Measurements from ENCODE around the gene SNED1. TPM values are rescaled to one million over a fixed set of nuclear protein-coding genes. Genes with fewer than 3 reads are reported as not detected.

SNED1 gene
- polyA plus RNA-seq, 1 donor from 2014 or later: 0.32 TPM

DNA sequence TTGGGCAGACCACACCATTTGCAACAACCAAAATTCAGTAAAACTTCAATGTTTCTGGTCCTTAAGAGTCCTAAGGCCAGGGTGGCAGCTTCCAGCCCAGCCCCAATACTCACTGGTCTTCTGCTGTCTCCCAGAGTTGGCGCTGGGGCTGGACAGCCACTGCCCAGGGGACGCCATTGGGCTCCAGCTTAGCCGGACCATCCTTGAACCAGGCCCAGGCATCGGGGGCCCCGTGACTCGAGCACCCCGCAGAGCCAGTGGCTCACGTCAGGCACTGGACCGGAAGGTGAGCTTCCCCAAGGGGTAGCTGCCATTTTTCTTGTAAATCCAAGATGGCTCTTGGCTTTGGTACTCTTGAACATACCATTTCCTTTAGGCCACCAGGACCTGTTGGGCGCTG, 21.8 kb downstream of the SNED1 start:
- TF ChIP-seq RAD21 (conservative IDR thresholded peaks at IDR 0.05) (no peak), POLR2AphosphoS5 (IDR thresholded peaks at IDR 0.05) (no peak), REST (IDR thresholded peaks at IDR 0.05; ENCODE audit: borderline replicate concordance) (no peak)
- Histone ChIP-seq H2AFZ (ENCODE audit: low read depth, low read length) (no peak overlapping the region), H3K4me3 (ENCODE audit: low read length) (no peak overlapping the region), H3F3A (ENCODE audit: insufficient read depth, low read length, poor library complexity, severe bottlenecking) (no peaks in the 10 kb centered on the region), H3K9me2 (ENCODE audit: insufficient read depth, low read length) (no peaks in the 10 kb centered on the region), H3K9me3 (ENCODE audit: low read length) (peaks cover 2% of the 10 kb centered on the region), H3K9ac (ENCODE audit: low read length) (no peak overlapping the region), H3K27ac (ENCODE audit: low read length) (no peak overlapping the region), H3K27me3 (ENCODE audit: insufficient read depth, low read depth, low read length) (no peaks in the 10 kb centered on the region), H4K20me1 (ENCODE audit: insufficient read depth) (no peaks in the 10 kb centered on the region), H3K4me2 (ENCODE audit: low read length) (no peak overlapping the region), H3K79me2 (replicated peaks; ENCODE audit: insufficient read depth, low read length) (no peaks in the 10 kb centered on the region), H3K36me3 (ENCODE audit: insufficient read depth, low read length) (no peaks in the 10 kb centered on the region)

- Histone ChIP-seq H3F3A (ENCODE audit: insufficient read depth, low read length, poor library complexity, severe bottlenecking) (no peaks in the 10 kb centered on the region), H3K27ac (ENCODE audit: low read length) (no peak overlapping the region), H3K4me2 (ENCODE audit: low read length) (no peak overlapping the region), H3K27me3 (ENCODE audit: insufficient read depth, low read depth, low read length) (no peaks in the 10 kb centered on the region), H3K9me2 (ENCODE audit: insufficient read depth, low read length) (no peaks in the 10 kb centered on the region), H4K20me1 (ENCODE audit: insufficient read depth) (no peaks in the 10 kb centered on the region), H3K4me3 (ENCODE audit: low read length) (no peak overlapping the region), H3K36me3 (ENCODE audit: insufficient read depth, low read length) (no peaks in the 10 kb centered on the region), H3K9me3 (ENCODE audit: low read length) (peaks cover 2% of the 10 kb centered on the region), H3K79me2 (replicated peaks; ENCODE audit: insufficient read depth, low read length) (no peaks in the 10 kb centered on the region), H3K9ac (ENCODE audit: low read length) (no peak overlapping the region), H2AFZ (ENCODE audit: low read depth, low read length) (no peak overlapping the region)
- TF ChIP-seq EZH2 (IDR thresholded peaks at IDR 0.05; ENCODE audit: borderline replicate concordance, insufficient read depth, low read length, poor library complexity, severe bottlenecking) (no peak), SMC3 (conservative IDR thresholded peaks at IDR 0.05; ENCODE audit: poor library complexity) (no peak), REST (IDR thresholded peaks at IDR 0.05; ENCODE audit: borderline replicate concordance) (no peak), CTCF (IDR thresholded peaks at IDR 0.05; ENCODE audit: poor library complexity, severe bottlenecking) (no peak), POLR2AphosphoS5 (IDR thresholded peaks at IDR 0.05) (no peak), TAF1 (IDR thresholded peaks at IDR 0.05; ENCODE audit: low read depth) (no peak), EP300 (conservative IDR thresholded peaks at IDR 0.05; ENCODE audit: poor library complexity, severe bottlenecking) (no peak)
Observed at GRCh38 chr2:241020629-241021190, 22.3 kb downstream of the SNED1 start.

All from neural cell (in vitro differentiated cells).